Right renal pelvis (tissue), 4 donors: ENCODE results near the gene CYP11A1. TPM values are rescaled to one million over a fixed set of nuclear protein-coding genes. Genes with fewer than 3 reads are reported as not detected.
A peak's percentile ranks its signal among the peaks of the same experiment; 100 is the strongest.

Source experiments
- DNase-seq, 4 donors: peaks; one replicate each; pipeline ENCODE4 v3.0.0-alpha.2; 2013; ENCODE audit warnings: low read depth in 4 of 4, low spot score in 3 of 4, missing footprints in 1 of 4
- polyA plus RNA-seq, 4 donors: library from polyadenylated mRNA; unstranded; fragments of 120-200 nt; gene quantifications; one replicate each; pipeline ENCODE4 v1.2.1, GENCODE V29; 2013; ENCODE audit not compliant: insufficient read length in 4 of 4

The CYP11A1 gene
- polyA plus RNA-seq, 4 donors, result 0.57 to 1.3 (median 1.1) TPM

DNA sequence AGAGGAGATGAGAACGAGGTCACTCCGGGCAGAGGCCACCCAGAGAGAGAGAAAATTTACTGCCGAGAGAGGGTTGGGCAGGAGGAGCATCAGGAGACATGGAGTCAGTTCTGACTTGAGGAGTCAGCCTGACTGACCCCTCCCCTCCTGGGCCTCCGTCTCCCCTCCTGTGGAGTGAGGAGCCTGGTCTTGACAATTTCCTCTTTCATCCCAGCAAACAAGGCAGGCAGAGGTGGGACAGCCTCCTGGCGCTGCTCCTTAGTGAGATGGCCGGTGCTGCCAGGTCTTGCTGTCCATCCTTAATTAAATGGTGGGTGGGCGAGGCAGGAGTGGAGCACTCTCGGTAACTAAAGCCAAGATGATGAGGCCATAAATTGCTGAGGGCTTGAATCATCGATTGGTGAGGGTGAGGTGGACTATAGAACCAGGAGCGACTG is 60.6 kb downstream of the CYP11A1 start:
- DNase-seq, result no peak

GRCh38 chr15:74305687-74306086 is 61.8 kb downstream of the CYP11A1 start:
- DNase-seq, result no peak

DNA sequence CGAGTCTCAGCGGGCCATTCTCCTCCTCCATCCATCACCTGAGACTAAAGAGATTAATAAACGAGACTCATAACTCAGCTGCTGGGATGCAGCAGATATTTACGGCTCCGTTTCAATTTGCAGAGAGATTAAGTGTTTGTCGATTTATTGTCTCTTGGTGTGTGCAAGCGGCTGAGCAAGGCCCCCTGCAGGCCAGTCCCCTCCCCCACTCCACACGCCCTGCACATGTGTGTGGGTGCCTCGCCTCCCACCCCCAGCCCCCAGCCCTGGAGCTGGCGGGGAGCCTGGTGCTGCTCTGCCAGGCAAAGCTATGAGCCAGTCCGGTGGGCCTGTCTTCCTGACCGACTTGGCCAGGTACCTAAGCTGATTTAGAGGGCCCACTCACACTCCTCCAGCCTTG is 63.0 kb downstream of the CYP11A1 start:
- DNase-seq, result no peak

GRCh38 chr15:74303741-74304309 is 63.6 kb downstream of the CYP11A1 start:
- no peak for DNase-seq

GRCh38 chr15:74302821-74303359 is 64.6 kb downstream of the CYP11A1 start:
- DNase-seq, result no peak

GRCh38 chr15:74301583-74302361 is 65.7 kb downstream of the CYP11A1 start:
- no peak for DNase-seq

DNA sequence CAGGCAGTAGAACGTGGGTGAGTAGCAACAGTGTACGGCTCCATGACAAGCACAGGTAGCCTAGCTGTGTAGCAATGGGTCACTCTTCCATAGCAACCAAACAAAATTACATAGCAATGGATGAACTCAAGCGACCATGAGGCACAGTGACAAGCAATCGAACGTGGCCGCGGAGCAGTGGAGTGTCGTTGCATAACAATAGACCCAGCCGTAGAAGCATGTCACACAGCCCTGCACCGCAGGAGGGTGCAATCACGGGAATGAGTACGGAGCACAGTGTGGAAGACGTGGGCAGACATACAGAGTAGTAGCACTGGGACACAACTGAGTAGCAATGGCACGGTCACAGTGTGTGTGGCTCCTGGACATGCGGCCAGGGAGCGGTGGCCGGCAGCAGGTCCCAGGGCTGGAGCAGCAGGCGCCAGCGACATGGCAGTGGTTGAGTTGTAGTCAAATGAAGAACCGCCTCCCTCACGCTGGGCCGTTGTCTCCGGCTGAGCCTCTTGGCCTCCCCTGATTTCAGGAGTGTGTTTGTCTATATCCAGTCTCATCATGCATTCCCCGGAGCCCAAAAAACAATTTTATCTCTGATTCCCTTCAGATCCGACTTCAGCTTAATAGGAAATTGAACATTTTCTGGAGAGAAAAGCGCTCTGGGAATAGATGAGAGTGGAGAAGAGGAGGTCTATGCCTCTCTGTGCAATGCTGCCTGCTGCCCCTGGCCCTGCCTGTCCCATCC is 67.2 kb downstream of the CYP11A1 start:
- DNase-seq, result no peak

DNA sequence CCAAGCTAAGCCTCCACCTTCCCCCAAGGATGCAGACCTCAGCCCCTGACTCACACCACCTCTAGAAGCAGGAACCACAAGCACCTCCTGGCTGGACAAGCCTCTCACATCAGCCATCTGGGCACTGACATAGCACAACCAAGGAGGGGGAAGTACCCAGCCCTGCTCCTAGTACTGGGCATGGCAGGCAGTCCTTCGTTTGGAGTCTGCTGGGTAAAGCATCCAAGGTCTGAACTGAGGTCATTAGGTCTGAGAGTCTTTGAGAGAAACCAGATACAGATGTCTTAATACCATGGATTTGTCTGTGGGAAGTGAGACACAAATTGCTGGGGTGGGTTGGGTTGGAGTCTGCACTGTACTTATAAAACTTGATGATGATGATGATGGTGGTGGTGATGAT is 69.6 kb downstream of the CYP11A1 start:
- DNase-seq, result no peak

DNA sequence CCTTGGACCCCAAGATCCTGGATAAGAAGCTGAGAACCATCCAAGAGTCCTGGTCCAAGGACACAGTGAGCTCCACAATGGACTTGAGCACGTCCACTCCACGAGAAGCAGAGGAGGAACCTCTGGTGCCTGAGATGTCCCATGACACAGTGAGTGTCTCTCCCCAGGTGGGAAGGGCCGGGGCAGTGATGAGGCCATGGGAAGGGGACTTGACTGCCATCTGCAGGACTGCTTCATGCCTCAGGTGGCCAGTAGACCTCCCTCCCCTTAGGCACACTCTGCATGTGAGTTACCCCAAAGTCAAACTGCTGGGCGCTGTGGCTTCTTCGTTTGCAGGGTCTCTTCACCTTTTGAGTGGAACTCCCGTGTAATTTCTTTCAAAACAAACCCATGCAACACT is 71.6 kb downstream of the CYP11A1 start:
- no peak for DNase-seq

GRCh38 chr15:74294010-74294409 is 73.4 kb downstream of the CYP11A1 start:
- DNase-seq, result no peak

DNA sequence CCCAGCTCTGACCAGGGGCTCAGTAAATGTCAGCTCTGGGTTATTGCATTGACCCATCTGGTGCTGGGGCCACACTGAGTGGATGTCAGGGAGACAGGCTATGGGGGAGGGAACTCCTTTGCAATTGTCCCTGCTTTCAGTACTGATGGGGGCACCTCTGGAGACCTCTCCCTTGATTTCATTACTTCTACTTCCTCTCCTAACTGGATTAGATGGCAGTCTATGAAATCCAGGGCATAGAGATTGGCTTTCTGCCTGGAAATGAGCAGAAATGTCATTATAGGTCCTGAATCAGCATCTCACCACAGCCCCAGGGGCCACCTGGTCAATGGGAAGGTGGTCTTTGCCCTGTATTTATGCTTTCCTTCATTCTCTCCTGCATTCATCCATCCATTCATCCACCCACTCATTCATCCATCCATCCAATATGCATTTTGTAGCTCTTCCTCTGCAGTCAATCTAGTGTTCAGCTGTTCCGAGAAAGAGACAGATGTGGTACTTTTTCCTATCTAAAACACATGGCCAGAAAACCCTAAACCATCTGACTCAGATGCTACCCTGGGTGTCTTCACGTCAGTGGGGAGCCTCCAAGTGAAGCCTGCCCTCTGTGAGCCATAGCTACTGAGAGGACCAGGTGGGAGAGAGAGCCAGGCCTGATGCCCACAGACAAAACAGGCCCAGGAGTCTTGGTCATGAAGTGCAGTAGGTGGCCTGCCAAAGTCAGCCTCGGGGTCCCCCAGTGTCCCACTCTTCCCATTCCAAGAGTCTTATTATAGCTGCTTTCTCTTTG is 74.2 kb downstream of the CYP11A1 start:
- no peak for DNase-seq

- DNase-seq, result peak; percentile 65 to 83 (median 76)
Observed at GRCh38 chr15:74291101-74292071, 76.1 kb downstream of the CYP11A1 start.

GRCh38 chr15:74290645-74291044 is 76.8 kb downstream of the CYP11A1 start:
- no peak for DNase-seq

DNA sequence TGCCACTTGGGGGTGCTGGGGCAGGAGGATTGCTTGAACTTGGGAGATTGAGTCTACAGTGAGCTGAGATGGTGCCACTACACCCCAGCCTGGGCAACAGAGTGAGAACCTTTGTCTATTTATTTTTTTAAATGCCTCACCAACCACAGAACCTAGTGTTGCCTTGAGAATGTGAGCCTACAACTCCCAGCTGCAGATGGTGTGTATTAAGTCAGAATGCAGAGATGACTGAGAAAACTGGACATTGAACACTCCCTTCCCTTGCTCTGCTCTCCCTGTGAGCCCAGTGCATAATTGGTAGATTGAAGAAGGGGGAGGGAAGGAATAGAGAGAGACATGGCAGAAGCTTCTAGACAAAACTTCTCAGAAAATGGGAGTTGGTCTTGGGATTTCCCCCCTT is 77.8 kb downstream of the CYP11A1 start:
- DNase-seq, result no peak

Other genes with a start within 250 kb of the CYP11A1 start
- gene ISLR2, start 237.1 kb downstream of the CYP11A1 start, polyA plus RNA-seq, result 1 to 10 TPM in 1 of 4 donors, under 1 TPM in 3; 0.57 to 1.5 (median 0.72) TPM
- gene ISLR, start 193.9 kb downstream of the CYP11A1 start, polyA plus RNA-seq, result 10 to 100 TPM; 50.5 to 72.9 (median 61.8) TPM
- 10 to 100 TPM; 25.6 to 36.8 (median 33.1) TPM for gene STRA6, start 164.9 kb downstream of the CYP11A1 start, polyA plus RNA-seq
- gene CCDC33, start 131.3 kb downstream of the CYP11A1 start, polyA plus RNA-seq, result 1 to 10 TPM; 3.9 to 6.2 (median 5.2) TPM
- 1 to 10 TPM; 6.6 to 7.9 (median 7.4) TPM for gene SEMA7A, start 66.3 kb upstream of the CYP11A1 start, polyA plus RNA-seq
- gene UBL7, start 93.5 kb upstream of the CYP11A1 start, polyA plus RNA-seq, result 10 to 100 TPM; 60.4 to 73.9 (median 65.5) TPM
- 10 to 100 TPM; 12.9 to 16.1 (median 14.6) TPM for gene ARID3B, start 173.6 kb upstream of the CYP11A1 start, polyA plus RNA-seq
- gene CLK3, start 248.2 kb upstream of the CYP11A1 start, polyA plus RNA-seq, result 10 to 100 TPM; 67.0 to 77.2 (median 72.2) TPM